Right lobe of liver (tissue), 4 donors: Measurements from ENCODE around the gene CD4.

Experiments used
- POLR2A ChIP-seq: fragments of 450-650 bp; IDR thresholded peaks from one replicate; pipeline ENCODE4 v1.6.1; 2017; ENCODE audit warnings: antibody characterized with exemption, mild to moderate bottlenecking
- TF ChIP-seq, protein P1 (sequence below), 4 donors: fragments of 200-600 bp in 3 of 4; fragments of 450-650 bp in 1 of 4; IDR thresholded peaks; one replicate each; pipeline versions ENCODE4 v1.5.1 to v1.8.0; 2016 to 2022; ENCODE audit warnings: antibody characterized with exemption in 4 of 4, mild to moderate bottlenecking in 2 of 4
- donor health status: DM: no; HTN: no; CAD: no.
- donor health status: DM: no; HTN: no; CAD: no.
- donor health status: DM: no; HTN: yes; CAD: no.

DNA sequence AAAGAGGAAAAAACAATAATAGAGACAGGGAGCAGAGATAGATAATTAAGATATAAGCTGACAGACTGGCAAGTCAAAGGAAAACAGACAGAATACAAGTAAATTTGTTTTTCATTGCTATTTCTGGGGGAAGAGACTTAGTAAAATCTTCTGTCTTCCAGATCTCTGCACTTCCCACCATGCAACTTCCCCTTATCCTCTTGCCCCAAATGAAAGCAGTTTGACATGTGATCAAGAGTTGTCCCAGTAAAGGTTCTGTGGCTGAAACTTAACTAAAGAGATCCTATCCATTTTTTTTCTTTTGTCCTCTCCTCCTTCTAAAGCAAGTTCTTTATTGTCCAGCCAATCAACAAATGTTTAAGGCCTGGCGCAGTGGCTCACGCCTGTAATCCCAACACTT is 34.9 kb upstream of the CD4 start:
- TF ChIP-seq, protein P1, sequence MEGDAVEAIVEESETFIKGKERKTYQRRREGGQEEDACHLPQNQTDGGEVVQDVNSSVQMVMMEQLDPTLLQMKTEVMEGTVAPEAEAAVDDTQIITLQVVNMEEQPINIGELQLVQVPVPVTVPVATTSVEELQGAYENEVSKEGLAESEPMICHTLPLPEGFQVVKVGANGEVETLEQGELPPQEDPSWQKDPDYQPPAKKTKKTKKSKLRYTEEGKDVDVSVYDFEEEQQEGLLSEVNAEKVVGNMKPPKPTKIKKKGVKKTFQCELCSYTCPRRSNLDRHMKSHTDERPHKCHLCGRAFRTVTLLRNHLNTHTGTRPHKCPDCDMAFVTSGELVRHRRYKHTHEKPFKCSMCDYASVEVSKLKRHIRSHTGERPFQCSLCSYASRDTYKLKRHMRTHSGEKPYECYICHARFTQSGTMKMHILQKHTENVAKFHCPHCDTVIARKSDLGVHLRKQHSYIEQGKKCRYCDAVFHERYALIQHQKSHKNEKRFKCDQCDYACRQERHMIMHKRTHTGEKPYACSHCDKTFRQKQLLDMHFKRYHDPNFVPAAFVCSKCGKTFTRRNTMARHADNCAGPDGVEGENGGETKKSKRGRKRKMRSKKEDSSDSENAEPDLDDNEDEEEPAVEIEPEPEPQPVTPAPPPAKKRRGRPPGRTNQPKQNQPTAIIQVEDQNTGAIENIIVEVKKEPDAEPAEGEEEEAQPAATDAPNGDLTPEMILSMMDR (IDR thresholded peaks at IDR 0.05), result no peak
- TF ChIP-seq POLR2A, result no peak
